HG02588 (cell line): ENCODE data around the gene KDM3B.

Experiments used
- ATAC-seq: cut with Tn5 transposase; IDR thresholded peaks from one replicate; pipeline ENCODE4 v1.9.1; 2021; ENCODE audit warnings: mild to moderate bottlenecking, moderate library complexity; ENCODE audit not compliant: unreplicated experiment

Gene KDM3B

DNA sequence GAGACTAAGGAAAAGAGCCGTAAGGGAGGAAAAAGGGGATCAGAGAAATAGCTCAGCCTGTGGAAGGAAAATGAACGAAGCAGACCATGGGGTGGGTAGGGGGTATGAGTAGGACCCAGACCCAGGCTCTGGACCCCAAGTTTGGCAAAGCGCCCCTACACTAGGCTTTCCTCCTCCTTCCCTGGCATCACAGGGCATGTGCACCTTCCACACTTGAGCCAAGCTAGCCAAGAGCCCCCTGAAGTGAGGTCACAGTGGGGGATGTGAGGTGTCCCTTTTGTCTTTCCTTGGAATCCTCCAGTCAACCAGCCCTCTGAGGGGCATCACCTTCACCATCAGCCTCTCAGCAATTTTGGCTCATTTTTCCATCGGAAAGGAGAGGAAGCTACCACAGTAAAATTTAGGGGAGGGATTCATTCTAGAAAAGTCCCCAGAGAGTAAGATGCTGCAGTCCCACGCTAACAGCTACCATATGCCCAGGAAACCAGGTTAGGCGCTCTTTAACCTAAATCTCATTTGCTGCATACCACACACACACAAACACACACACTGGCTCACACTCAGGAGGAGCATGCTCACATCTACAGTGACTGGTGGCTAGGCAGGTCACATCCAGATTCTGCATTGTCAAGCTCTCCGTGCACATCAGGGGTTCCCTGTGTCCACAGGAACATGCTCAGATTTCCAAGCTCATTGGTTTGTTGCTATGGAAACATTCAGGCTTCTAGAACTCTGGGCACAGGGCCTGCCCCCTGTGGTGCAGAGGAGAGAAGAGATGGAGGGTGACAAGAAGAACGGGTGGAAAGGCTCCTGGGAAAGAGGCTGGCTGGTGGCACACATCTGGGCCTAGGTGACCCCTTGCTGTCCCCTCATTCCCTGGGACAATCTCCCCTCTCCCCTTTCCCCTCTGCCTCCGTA, 96.3 kb downstream of the KDM3B start:
- ATAC-seq: no peak

DNA sequence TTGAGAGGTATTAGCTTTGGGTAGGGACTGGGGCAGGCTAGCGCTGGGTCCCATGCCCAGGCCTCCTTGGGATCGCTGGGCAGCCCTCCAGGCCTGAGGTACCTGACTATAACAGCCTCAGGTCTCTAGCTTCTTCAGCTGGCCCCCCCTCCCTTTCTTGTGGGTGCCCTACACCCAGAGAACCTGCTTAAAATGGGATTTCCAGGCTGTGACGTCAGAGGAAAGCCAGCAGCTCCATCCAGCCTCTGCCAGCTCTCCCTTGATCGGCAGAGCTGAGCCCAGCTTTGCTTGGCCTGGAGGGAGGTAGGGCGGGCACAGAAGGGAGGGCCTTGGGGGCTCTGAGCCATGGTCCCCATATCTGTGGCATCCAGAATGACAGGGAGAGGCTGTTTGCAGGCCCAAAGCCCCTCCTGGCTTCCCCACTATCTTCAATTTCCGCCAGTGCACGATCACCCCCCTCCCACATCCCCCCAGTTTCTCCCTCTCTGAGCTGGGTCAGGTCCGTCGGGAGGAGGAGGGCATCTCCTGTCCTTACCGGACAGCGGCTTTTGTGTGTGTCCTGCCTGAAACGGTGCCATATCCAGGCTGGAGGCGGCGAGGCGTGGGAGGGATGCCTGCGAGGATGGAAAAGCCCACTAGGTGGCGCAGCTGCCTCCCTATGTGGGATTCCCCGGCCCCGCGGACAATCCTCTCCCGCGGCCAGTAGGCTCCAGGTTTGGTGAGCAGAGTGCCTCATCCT, 97.2 kb downstream of the KDM3B start:
- ATAC-seq: peak; percentile 72

DNA sequence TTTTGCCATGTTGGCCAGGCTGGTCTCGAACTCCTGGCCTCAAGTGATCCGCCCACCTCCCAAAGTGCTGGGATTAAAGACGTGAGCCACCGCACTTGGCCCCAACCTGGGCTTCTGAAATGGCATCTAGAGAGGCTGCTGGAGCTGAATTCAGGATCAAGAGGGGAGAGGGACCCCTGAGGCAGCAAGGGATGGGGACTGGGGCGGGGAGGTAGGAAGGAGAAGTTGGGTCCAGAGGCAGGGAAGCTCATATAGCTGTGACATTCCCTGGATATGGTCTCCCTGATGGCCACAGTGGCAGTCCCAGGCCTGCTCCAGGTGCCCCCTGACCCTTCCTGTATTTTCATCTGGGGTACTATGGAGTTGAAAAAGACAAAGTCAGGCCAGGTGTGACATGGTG, 98.5 kb downstream of the KDM3B start:
- ATAC-seq: no peak

DNA sequence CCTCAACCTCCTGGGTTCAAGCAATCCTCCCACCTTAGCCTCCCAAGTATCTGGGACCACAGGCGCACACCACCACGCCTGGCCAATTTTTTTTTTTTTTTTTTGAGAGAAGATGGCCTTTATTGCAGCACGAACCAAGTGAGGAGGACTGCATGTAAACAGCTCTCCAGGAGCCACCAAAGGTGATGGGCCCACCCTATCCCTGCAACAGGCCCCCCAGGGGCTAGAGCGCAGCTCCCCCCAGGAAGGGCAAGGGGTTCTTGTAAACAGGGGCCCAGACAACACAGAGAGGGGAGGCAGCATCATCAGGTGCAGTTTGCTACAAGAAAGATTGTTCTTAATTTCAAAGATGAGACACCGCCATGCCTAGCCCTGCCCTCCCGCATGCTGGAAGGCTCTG, 100.2 kb downstream of the KDM3B start:
- ATAC-seq: no peak

DNA sequence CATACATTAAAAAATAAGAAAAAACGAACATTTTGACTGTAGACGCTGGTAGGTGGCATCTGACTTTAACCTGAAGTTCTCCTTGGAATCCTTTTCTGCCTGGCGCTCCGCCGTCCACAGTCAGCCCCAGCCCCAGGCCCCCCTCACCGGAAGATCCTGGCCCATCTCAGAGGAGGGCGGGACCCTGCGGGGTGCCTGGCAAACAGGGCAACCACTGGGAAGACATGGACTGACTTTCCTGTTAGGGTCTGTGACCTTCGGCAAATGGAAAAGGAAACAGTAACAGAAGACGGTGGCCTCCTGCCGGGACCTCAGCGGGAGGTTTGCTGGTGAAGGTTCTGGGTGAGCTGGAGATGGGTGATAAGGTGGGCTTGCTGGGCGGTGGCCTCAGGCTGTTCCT, 101.1 kb downstream of the KDM3B start:
- no peak for ATAC-seq

DNA sequence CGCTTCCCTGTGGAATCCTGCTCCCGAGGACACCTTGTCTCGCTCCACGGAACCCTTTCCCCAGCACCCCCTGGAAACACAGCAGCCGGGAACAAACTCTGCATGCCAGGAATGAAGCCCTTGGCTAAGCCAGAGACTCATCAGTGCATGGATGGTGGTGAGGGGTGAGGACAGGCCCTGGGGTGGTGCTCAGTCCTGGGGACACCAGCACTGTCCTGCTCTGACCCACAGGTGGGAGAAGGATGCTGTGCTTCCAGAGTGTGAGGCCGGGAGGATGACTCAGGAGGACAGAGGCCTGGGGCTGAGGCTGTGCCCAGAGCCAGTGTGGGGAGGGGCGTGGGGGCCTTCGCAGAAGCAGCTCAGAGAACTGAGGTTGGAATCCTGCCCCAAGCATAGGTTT, 101.6 kb downstream of the KDM3B start:
- ATAC-seq: no peak

DNA sequence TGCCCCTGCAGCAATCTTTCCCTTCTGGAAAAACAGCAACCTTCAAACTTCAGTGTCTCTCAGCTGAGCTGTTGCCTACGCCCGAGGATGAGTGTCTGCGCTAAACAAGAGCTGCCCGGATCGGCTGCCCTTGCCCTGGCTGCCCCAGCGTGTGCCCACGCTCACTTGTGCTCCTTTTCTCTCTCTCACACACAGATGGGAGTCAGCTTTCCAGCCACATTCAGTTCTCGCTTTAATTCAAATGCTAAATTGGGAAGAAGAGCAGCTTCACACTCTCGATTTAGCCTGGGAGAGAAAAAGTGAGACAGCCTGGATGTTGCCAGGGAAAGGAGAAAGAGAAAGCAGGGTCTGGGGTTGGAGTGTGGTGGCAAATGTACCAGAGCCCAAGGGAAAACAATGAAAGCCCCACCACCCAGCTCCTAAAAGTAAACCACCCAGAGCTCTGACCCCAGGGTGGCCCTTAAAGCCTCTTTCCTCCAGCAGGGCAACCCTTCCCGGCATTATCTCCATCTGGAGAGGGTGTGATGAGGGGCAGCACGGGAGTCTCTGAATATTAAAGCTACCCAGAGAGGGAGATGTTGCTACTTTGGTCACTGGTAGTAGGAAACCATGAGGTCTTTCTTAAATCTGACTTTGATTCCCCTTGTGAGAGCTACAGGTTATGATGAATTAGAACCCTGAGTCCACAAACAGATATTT, 102.9 kb downstream of the KDM3B start:
- ATAC-seq: no peak

DNA sequence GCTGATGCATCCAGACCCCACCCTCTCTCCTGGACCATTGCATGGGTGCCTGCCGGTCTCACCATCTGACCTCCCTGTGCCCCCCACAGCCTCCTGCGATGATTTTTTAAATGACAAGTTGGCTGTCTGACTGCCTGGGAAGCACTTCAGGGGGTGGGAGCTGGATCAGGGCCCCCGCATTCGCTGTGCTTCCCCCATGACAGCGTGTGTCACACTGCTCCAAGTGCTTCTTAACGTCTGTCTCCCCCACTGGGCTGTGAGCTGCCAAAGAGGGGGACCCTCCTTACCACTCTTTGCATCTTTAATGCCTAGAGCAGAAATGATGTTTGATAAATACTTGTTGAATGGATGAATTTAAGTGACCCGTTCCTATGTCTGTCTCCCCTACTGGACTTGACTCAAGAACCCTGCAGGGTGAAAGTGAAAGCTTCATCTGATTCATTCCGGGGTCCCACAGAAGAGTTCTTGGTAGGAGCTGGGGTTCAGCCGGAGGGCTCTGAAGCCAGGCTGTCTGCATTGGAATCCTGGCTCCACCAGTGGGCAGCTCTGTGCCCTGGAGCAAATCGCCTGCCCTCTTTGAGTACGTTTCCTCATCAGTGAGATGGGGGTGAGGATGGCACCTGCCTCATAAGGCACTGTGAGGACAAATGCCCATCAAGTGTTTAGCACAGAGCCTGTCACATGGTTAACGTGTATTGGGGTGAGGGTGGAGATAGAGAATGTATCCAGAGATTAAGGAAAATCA, 105.2 kb downstream of the KDM3B start:
- ATAC-seq: no peak

DNA sequence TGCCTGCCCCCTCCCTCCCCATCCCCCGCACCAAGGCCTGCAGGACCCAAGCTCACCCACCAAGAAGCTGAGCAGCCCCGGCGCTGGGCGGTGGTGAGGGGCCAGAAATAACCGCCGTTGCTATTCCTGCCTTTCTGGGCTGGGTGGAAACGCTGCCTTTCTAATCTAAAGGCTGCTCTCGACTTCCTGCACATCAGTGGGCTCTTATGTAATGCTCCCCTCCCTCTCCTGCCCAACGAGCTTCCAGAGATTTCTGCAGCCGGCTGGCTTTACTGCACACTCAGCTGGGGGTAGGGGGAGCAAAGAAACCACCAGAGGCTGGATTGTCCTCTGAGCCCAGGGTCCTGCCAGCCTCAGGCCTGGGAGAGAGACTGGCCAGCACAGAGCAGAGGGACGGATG, 105.9 kb downstream of the KDM3B start:
- no peak for ATAC-seq

DNA sequence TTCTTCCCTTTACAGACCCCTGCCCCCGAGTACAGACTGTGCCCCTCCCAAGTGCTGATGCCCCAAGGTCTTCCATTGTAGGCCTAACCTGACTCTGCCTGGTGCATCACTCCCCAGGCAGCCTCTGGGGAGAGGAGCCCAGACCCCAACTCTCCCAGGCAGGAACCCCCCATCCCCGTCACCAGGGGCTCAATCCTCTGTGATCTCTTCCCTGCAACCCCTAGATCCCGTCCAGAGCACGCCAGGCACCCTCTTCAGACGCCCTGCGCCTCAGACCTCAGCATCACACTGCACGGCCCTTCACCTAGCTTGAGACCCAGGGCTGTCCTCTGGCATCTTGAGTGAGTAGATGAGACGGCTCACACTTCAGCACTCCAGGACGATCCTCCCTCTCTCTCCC, 106.4 kb downstream of the KDM3B start:
- no peak for ATAC-seq

DNA sequence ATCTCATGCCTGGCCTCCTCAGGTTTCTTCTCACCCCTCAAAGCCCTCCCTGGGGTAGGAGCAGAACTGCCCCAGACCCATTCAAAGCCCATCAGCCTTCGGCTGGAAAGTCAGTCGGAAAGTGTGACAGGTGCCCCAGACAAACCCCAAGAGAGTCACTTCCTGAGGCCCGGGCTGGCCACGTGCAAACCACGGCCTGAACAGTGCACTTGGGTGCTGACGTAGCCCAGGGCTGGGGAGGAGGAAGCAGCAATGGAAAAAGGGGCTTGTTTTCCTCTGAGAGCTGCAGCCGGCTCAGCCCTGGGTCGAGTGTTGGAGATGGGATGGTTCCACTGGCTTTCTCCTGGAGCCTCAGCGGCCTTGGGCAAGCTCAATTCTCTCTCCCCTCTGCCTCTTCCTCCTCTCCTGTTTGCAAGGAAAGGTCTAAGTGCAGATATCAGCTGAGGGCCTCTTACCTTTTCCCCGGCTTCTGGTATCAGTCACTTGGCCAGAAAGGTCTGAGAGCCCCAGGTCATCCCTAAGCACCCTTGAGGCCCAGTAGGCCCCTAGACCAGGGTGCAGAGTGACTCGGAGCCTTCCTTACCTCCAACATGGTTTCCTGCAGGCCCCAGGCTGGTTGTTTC, 106.9 kb downstream of the KDM3B start:
- ATAC-seq: no peak

DNA sequence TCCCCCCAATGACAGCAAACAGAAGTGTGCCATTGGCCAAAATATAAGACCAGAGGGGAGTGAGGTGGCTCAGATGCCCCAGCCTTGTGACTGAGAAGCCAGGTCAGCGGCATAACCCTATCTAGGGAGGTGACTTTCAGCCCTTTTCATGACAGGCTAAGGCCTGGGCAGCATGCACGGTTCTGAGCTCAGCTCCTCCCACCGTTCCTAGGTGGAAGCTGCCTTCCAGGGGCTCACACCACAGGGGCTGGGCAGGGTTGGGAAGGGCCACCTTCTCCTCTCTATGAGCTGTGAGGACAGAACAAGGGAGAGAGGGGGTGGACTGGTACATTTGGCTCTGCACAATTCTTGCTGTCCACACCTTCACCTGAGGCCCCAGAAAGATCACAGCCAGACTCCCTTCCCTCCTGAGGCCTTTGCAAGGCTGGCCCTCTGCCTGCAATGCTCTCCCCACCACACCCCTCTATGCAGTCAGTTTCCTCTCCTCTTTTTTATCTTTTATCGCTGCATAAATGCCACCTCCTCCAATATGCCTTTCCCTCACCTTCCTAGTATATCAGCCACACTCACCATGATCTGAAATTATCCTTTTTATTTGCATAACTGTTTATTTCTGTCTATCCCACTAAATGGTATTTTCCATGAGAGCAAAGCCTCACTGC, 107.7 kb downstream of the KDM3B start:
- ATAC-seq: no peak

DNA sequence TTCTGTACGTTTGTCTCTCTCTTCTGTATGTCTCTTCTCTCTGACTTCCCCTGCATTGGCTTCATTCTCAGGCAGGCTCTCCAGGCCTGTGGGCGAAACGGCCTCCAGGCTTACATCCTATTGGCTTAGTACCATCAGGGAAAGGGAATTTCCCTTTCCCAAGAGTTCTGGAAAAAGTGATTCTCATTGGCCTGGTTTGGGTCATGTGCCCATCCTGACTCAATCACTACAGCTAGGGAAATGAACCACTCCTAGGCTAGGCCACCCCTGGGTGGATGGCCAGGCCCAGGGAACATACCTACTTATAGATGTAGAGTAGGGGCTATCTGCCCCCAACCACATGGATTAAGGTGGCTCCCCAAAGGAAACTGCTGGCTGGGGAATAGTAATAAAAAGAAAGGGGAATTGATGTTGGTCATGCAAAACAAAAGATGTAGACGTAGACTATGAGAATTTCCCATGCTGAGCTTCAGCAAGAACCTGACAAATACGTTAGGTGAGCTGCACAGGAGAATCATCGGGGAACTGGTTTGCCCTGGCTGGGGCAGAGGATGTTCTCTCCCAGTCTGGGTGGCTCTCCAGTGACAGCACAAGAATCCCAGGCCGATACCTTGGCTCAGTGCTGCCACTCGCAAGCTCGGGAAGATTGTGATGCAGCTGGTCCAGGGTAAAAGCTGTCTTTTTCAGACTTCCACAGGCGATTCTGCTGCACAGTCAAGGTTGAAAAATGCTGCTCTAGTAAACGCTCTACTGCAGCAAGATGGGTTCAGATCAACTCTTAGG, 109.0 kb downstream of the KDM3B start:
- ATAC-seq: no peak

DNA sequence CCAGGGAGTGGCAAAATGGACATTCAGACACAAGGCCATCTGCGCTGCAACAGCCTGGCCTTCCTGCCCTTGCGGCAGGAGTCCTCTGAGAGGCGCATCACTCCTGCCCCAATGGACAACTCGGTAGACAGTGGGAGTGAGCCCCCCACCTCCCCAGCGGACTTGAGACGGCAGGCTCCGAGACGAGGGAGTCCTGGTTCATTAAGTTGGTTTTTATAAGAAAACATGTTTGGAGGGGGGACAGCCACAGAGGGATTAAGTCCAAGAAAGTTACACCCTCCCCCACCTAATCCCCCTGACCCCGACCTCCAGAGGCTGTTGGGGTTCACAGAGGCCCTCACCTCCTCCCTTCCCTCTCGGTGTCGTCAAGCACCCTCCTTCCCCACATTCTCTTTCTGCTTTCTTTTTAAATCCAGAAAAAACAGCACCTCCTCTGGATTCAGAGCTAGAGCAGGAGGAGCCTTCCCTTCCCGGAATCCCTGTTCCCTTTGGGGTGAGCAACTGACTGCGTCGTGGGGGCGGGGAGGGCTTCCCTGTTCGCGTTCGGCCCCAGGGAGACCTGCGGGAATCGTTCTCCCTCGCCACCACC, 111.0 kb downstream of the KDM3B start:
- no peak for ATAC-seq

DNA sequence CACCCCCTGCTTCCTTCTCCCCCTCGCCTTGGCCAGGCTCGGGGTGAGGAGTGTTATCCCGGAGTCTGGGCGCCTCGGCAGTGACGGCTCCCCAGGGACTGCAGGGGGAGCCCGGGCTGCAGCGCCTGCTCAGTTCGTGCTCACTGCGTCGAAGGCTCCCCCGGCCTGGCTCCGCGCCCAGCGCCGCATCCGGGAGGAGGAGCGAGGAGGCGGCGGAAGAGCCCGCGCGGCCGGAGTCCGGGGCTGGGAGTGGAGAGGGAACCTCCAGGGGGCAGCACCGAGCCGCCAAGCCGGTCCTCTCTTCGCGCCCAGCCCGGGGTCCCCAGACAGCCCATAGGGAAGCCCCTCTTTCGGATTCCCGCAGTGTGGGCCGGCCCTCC, 111.5 kb downstream of the KDM3B start:
- peak; percentile 46 for ATAC-seq

DNA sequence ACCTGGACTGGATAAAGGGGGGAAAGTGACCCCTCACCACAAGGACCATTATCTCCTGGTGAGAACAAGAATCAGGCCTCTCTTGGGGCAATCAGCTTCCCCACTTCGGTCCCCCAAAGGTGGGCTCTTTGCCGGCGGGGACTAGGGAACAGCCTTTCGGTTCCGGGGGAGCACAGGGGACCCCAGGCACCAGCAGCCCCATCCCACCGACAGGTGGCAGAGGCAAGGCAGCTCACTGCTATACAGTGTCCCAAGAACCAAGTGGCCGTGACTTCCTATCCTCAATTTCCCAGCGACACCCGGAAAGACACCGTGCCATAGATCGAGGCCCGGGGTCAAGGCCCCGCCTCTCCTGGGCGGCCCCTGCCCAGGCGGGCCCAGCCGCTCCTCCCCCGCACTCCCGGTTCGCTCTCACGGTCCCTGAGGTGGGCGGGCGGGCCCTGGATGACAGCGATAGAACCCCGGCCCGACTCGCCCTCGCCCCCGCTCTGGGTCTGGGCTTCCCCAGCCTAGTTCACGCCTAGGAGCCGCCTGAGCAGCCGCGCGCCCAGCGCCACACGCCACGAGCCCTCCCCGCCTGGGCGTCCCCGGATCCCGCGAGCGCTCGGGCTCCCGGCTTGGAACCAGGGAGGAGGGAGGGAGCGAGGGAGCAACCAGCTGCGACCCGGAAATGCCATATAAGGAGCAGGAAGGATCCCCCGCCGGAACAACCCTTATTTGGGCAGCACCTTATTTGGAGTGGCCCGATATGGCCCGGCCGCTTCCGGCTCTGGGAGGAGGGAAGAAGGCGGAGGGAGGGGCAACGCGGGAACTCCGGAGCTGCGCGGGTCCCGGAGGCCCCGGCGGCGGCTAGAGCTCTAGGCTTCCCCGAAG, 112.1 kb downstream of the KDM3B start:
- peak; percentile 75 for ATAC-seq

DNA sequence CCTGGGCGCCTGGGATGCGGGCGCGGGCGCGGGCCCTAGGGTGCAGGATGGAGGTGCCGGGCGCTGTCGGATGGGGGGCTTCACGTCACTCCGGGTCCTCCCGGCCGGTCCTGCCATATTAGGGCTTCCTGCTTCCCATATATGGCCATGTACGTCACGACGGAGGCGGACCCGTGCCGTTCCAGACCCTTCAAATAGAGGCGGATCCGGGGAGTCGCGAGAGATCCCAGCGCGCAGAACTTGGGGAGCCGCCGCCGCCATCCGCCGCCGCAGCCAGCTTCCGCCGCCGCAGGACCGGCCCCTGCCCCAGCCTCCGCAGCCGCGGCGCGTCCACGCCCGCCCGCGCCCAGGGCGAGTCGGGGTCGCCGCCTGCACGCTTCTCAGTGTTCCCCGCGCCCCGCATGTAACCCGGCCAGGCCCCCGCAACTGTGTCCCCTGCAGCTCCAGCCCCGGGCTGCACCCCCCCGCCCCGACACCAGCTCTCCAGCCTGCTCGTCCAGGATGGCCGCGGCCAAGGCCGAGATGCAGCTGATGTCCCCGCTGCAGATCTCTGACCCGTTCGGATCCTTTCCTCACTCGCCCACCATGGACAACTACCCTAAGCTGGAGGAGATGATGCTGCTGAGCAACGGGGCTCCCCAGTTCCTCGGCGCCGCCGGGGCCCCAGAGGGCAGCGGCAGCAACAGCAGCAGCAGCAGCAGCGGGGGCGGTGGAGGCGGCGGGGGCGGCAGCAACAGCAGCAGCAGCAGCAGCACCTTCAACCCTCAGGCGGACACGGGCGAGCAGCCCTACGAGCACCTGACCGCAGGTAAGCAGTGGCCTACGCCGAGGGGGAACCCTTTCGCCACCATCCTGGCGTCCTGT, 113.0 kb downstream of the KDM3B start, which contains the start of gene EGR1:
Gene EGR1 (plus strand): TSS at position 219 of the 864 bp plus-strand sequence. CDS start 283 bp downstream, at position 502.
- ATAC-seq: peak; percentile 50
